K562 (cell line): ENCODE results near the gene SCAMP2. TPM values are rescaled to one million over a fixed set of nuclear protein-coding genes. Genes with fewer than 3 reads are reported as not detected.

Source experiments
- ATAC-seq: fragments of 200-7000 bp; cut with Tn5 transposase; 3 replicates; pipeline ENCODE4 v1.9.1; 2020; ENCODE audit warnings: moderate library complexity
- BruUV-seq: library from RNA; stranded (reverse); fragments of 400-500 nt; replicated peaks from 2 replicates; lab custom pipeline; 2021; lab: Mats Ljungman, UMichigan
- CTCF ChIA-PET: fragments of 300-600 bp; formaldehyde crosslinking; extraction: SDS; loops from one replicate; lab custom pipeline; 2021; ENCODE audit warnings: low intra/inter-chr PET ratio; lab: Yijun Ruan, JAX
- POLR2A ChIA-PET: fragments of 300-600, 350-650 bp; sonication (Branson Sonifier 250); formaldehyde crosslinking; extraction: SDS; loops from one replicate; lab custom pipeline; 2021; ENCODE audit warnings: antibody characterized with exemption, inconsistent platforms; lab: Yijun Ruan, JAX
- DNase-seq, 4 experiments: peaks; one replicate each; pipeline versions ENCODE4 v3.0.0 to v3.0.0-alpha.2; 2011 to 2018; ENCODE audit warnings: low spot score in 3 of 4, mixed read lengths in 3 of 4; ENCODE audit errors: extremely low read depth in 1 of 4
- FAIRE-seq: peaks from 2 replicates; lab custom pipeline; 2011; peaks lifted over from hg19 to GRCh38; lab: Jason Lieb, UNC
- H2AFZ ChIP-seq: 2 replicates; pipeline ENCODE4 v1.6.0; 2011; ENCODE audit warnings: low read depth, low read length, control low read depth, inconsistent platforms
- H3K27ac ChIP-seq: fragments of 200-600 bp; 3 replicates; pipeline ENCODE4 v1.8.0; 2011; ENCODE audit warnings: low read depth, mild to moderate bottlenecking, control low read depth, inconsistent platforms, low read length, moderate library complexity, mixed read lengths; ENCODE audit errors: extremely low read depth
- H3K27me3 ChIP-seq, 2 experiments: fragments of 300-600 bp in 1 of 2; 2 replicates in 1 of 2; 3 replicates in 1 of 2; pipeline versions ENCODE4 v1.6.0 to v1.8.0; 2011; ENCODE audit warnings: inconsistent platforms in 2 of 2, low read length in 2 of 2, mild to moderate bottlenecking in 1 of 2, mixed read lengths in 1 of 2, moderate library complexity in 1 of 2; ENCODE audit not compliant: control insufficient read depth in 2 of 2, insufficient read depth in 2 of 2
- H3K36me3 ChIP-seq: fragments of 300-600 bp; 3 replicates; pipeline ENCODE4 v1.8.0; 2011; ENCODE audit warnings: mild to moderate bottlenecking, low read length, inconsistent platforms; ENCODE audit not compliant: control insufficient read depth, insufficient read depth
- H3K4me1 ChIP-seq, 2 experiments: fragments of 200-600 bp in 1 of 2; replicated peaks in 1 of 2; 2 replicates in 1 of 2; 3 replicates in 1 of 2; pipeline versions ENCODE4 v1.5.1 to v1.8.0; 2011; ENCODE audit warnings: inconsistent platforms in 2 of 2, low read length in 2 of 2, mild to moderate bottlenecking in 1 of 2, mixed read lengths in 1 of 2, moderate library complexity in 1 of 2; ENCODE audit not compliant: control insufficient read depth in 2 of 2, insufficient read depth in 2 of 2
- H3K4me2 ChIP-seq: 2 replicates; pipeline ENCODE4 v1.6.1; 2011; ENCODE audit warnings: low read length, control low read depth, inconsistent platforms, mixed read lengths; ENCODE audit not compliant: insufficient read depth
- H3K4me3 ChIP-seq: fragments of 200-600 bp; sonication (generic), shearing (Covaris generic); 2 replicates; pipeline ENCODE4 v1.5.1; 2016; ENCODE audit warnings: control low read depth, inconsistent platforms
- H3K79me2 ChIP-seq: fragments of 200-600 bp; 3 replicates; pipeline ENCODE4 v1.8.0; 2011; ENCODE audit warnings: low read length, inconsistent platforms; ENCODE audit not compliant: control insufficient read depth, insufficient read depth
- H3K9ac ChIP-seq, 2 experiments: 2 replicates each; pipeline versions ENCODE4 v1.6.0 to v1.6.1; 2011; ENCODE audit warnings: low read depth in 2 of 2, low read length in 2 of 2, control low read depth in 1 of 2, inconsistent platforms in 1 of 2, mild to moderate bottlenecking in 1 of 2, mixed read lengths in 1 of 2; ENCODE audit not compliant: insufficient read depth in 1 of 2
- H3K9me1 ChIP-seq: one replicate; pipeline ENCODE4 v1.6.0; 2011; ENCODE audit warnings: inconsistent platforms, mild to moderate bottlenecking, low read length, moderate library complexity; ENCODE audit not compliant: control insufficient read depth, insufficient read depth
- H3K9me3 ChIP-seq: replicated peaks from 2 replicates; pipeline ENCODE4 v1.5.1; 2011; ENCODE audit warnings: low read depth, low read length, inconsistent platforms; ENCODE audit not compliant: control insufficient read depth, insufficient read depth
- H4K20me1 ChIP-seq: replicated peaks from 2 replicates; pipeline ENCODE4 v1.6.1; 2011; ENCODE audit warnings: low read length, inconsistent platforms, mixed read lengths; ENCODE audit not compliant: control insufficient read depth, insufficient read depth
- EGR1 ChIP-seq: fragments of 450-650 bp; conservative IDR thresholded peaks from 2 replicates; pipeline ENCODE4 v1.6.1; 2017; ENCODE audit warnings: mild to moderate bottlenecking
- ERF ChIP-seq: fragments of 450-650 bp; formaldehyde crosslinking; IDR thresholded peaks from 2 replicates; pipeline ENCODE4 v1.4.0; 2020; ENCODE audit warnings: mild to moderate bottlenecking, mixed read lengths
- MBD1 ChIP-seq: fragments of 250-450 bp; sonication (Bioruptor Pico); IDR thresholded peaks from 2 replicates; pipeline ENCODE4 v1.8.0; 2022; ENCODE audit warnings: inconsistent platforms
- MCM3 ChIP-seq: fragments of 450-650 bp; IDR thresholded peaks from 2 replicates; pipeline ENCODE4 v1.6.1; 2016
- POLR2G ChIP-seq: fragments of 200-400 bp; formaldehyde crosslinking; IDR thresholded peaks from 2 replicates; pipeline ENCODE4 v1.6.1; 2017; ENCODE audit warnings: low read depth, mild to moderate bottlenecking, antibody characterized with exemption, low read length, moderate library complexity
- ZNF239 ChIP-seq: fragments of 250-450 bp; sonication (Bioruptor Pico); IDR thresholded peaks from 2 replicates; pipeline ENCODE4 v1.4.0; 2020; ENCODE audit warnings: mild to moderate bottlenecking
- ZNF518B ChIP-seq: fragments of 250-450 bp; sonication (Bioruptor Pico); IDR thresholded peaks from 2 replicates; pipeline ENCODE4 v1.5.0; 2021; ENCODE audit warnings: mild to moderate bottlenecking, moderate library complexity
- ZNF75A ChIP-seq: fragments of 450-650 bp; formaldehyde crosslinking; IDR thresholded peaks from 2 replicates; pipeline ENCODE4 v1.4.0; 2020; ENCODE audit warnings: mild to moderate bottlenecking
- WGBS: fragments of 100-300 bp; shearing (Covaris generic); methylation state at CpG from one replicate; pipeline ENCODE4 v1.1.6; 2016; ENCODE audit warnings: low coverage, mixed read lengths; ENCODE audit not compliant: insufficient coverage; ENCODE audit errors: missing lambda C conversion rate; 5-methylcytosine and 5-hydroxymethylcytosine counted together
- in situ Hi-C: fragments of 300-500 bp; cut with MboI; formaldehyde crosslinking; loops from 4 replicates; pipeline ENCODE4 v1.15.0; 2018; ENCODE audit warnings: inconsistent platforms, mixed read lengths
- intact Hi-C: fragments of 100-400 bp; cut with micrococcal nuclease; formaldehyde crosslinking; loops from 2 replicates; pipeline ENCODE4 v1.14.2; 2022
- polyA plus RNA-seq, 8 experiments: library from polyadenylated mRNA; depleted of rRNA in 4 of 8; stranded (reverse) in 5 of 8; unstranded in 3 of 8; fragments of >200 nt; fragmentation: Nextera tagmentation in 2 of 8; fragmentation: Illumina TruSeq in 1 of 8; extraction: Ambion mirVana in 2 of 8; extraction: Trizol in 1 of 8; gene quantifications; 2 replicates each; pipeline versions ENCODE4 v1.2.1 to v1.2.3, GENCODE V29; 2011 to 2014; ENCODE audit warnings: inconsistent platforms in 1 of 8, missing spikeins in 1 of 8
- total RNA-seq, 7 experiments: library from RNA; depleted of rRNA in 6 of 7; stranded (reverse); fragments of >200 nt in 6 of 7; fragmentation: Illumina TruSeq in 2 of 7; extraction: Trizol in 2 of 7; gene quantifications; 2 replicates each; pipeline versions ENCODE4 v1.2.1 to v1.2.3, GENCODE V29; 2011 to 2021; ENCODE audit warnings: low replicate concordance in 1 of 7

Gene SCAMP2
- total and polyA plus RNA-seq, 9 of the 15 experiments (the other 6 are each of a cell fraction or from before 2014, with no cell fraction given), result 5.9 to 61.1 (median 20.1) TPM

GRCh38 chr15:74798388-74799254 lies 74.5 kb downstream of the SCAMP2 start:
- no peak overlapping the region for H2AFZ ChIP-seq
- no peak overlapping the region for H3K4me2 ChIP-seq
- H3K27ac ChIP-seq, result no peak overlapping the region
- H3K9ac ChIP-seq, result 0 out of 4 replicates have a peak overlapping the region, but pooled peaks of 1 of the 2 experiments have one; percentile 19
- peaks cover 72% of the 10 kb centered on the region; the same call in 2 of the 3 replicates for H3K36me3 ChIP-seq
- POLR2A ChIA-PET, result interaction anchor here (0.6 to 1.5 kb wide), 4 partner anchors 11 to 27 kb away, joined by 3 to 4 read pairs (median 3); no protein-coding TSS in a partner anchor
- BruUV-seq, result no TSS peak
- ATAC-seq, result no peak
- CTCF ChIA-PET, result interaction anchor here (2.3 kb wide), 1 partner anchor 28 kb away, joined by 41 read pairs; no protein-coding TSS in a partner anchor
- H3K27me3 ChIP-seq, result no peaks in the 10 kb centered on the region
- no peaks in the 10 kb centered on the region for H3K9me3 ChIP-seq
- no peak for TF ChIP-seq MCM3
- TF ChIP-seq EGR1, result 0 out of 2 replicates have a peak, but pooled peaks have one; percentile 6
- TF ChIP-seq ERF (CRISPR knock-in tag), result no peak
- TF ChIP-seq POLR2G, result 0 out of 2 replicates have a peak, but pooled peaks have one; percentile 32
- TF ChIP-seq ZNF518B (CRISPR knock-in tag), result no peak
- TF ChIP-seq MBD1 (CRISPR knock-in tag), result no peak
- no peak for TF ChIP-seq ZNF75A (CRISPR knock-in tag)
- TF ChIP-seq ZNF239 (CRISPR knock-in tag), result no peak
- no peak for FAIRE-seq
- H3K9me1 ChIP-seq, result peaks cover 10% of the 10 kb centered on the region
- H3K4me3 ChIP-seq, result no peak overlapping the region
- in situ Hi-C loops (no loop called here), intact Hi-C loops (no loop called here)
- 88% methylated on average over 16 of the region's 25 CpGs for WGBS
- DNase-seq, result no peak
- no peaks in the 10 kb centered on the region; the same call in 2 of the 3 replicates for H3K79me2 ChIP-seq
- H3K4me1 ChIP-seq, result peaks cover 0 to 43% of the 10 kb centered on the region in 2 experiments; a peak in 3 of 5 replicates
- peaks cover 14% of the 10 kb centered on the region for H4K20me1 ChIP-seq
